Endothelial cell of umbilical vein (primary cell): ENCODE data around the gene GTF2B. TPM values are rescaled to one million over a fixed set of nuclear protein-coding genes. Genes with fewer than 3 reads are reported as not detected.
"Not testable (repeated sequence)": the region's sequence is repeated elsewhere in the genome, so short reads cannot be mapped to it uniquely, and the experiment has no call there.

Experiments used
- BruUV-seq: library from RNA; stranded (reverse); fragments of 400-500 nt; replicated peaks from 2 replicates; lab custom pipeline; 2021; lab: Mats Ljungman, UMichigan
- CTCF ChIA-PET: fragments of 300-600, 350-600 bp; sonication (Branson Sonifier 250); formaldehyde crosslinking; loops from one replicate; lab custom pipeline; 2021; ENCODE audit warnings: antibody characterized with exemption, inconsistent platforms; lab: Charles Lee
- POLR2A ChIA-PET: fragments of 300-600, 350-600 bp; sonication (Branson Sonifier 250); formaldehyde crosslinking; loops from one replicate; lab custom pipeline; 2021; ENCODE audit warnings: antibody characterized with exemption, inconsistent platforms; lab: Charles Lee
- DNase-seq: peaks from one replicate; pipeline ENCODE4 v3.0.0-alpha.2; 2011; ENCODE audit warnings: low read depth, low spot score
- FAIRE-seq: peaks from 2 replicates; lab custom pipeline; 2011; peaks lifted over from hg19 to GRCh38; lab: Jason Lieb, UNC
- H2AFZ ChIP-seq: 2 replicates; pipeline ENCODE4 v1.6.0; 2012; ENCODE audit warnings: low read depth, low read length, control low read depth, inconsistent platforms
- H3K27ac ChIP-seq: 2 replicates; pipeline ENCODE4 v1.5.1; 2011; ENCODE audit warnings: low read depth, mild to moderate bottlenecking, control low read depth, low read length, moderate library complexity; ENCODE audit not compliant: insufficient read depth
- H3K27me3 ChIP-seq, 2 experiments: 2 replicates each; pipeline versions ENCODE4 v1.6.0 to v1.6.1; 2011; ENCODE audit warnings: low read length in 2 of 2, mixed read lengths in 1 of 2; ENCODE audit not compliant: control insufficient read depth in 2 of 2, insufficient read depth in 2 of 2
- H3K36me3 ChIP-seq, 2 experiments: 2 replicates in 1 of 2; 3 replicates in 1 of 2; pipeline ENCODE4 v1.5.1; 2011; ENCODE audit warnings: low read length in 2 of 2, mild to moderate bottlenecking in 1 of 2, moderate library complexity in 1 of 2; ENCODE audit not compliant: control insufficient read depth in 2 of 2, insufficient read depth in 2 of 2; ENCODE audit errors: extremely low read depth in 1 of 2
- H3K4me1 ChIP-seq: 3 replicates; pipeline ENCODE4 v1.5.1; 2011; ENCODE audit warnings: mild to moderate bottlenecking, low read length; ENCODE audit not compliant: control insufficient read depth, insufficient read depth; ENCODE audit errors: extremely low read depth
- H3K4me2 ChIP-seq: 2 replicates; pipeline ENCODE4 v1.6.1; 2011; ENCODE audit warnings: low read length, control low read depth, mixed read lengths; ENCODE audit not compliant: insufficient read depth
- H3K4me3 ChIP-seq, 3 experiments: fragments of 200-600 bp in 1 of 3; sonication (generic), shearing (Covaris generic) in 1 of 3; replicated peaks in 1 of 3; 2 replicates each; pipeline ENCODE4 v1.5.1; 2011 to 2016; ENCODE audit warnings: control low read depth in 3 of 3, low read length in 3 of 3, mild to moderate bottlenecking in 2 of 3, inconsistent platforms in 1 of 3, low read depth in 1 of 3, moderate library complexity in 1 of 3; ENCODE audit not compliant: insufficient read depth in 1 of 3
- H3K79me2 ChIP-seq: 2 replicates; pipeline ENCODE4 v1.6.0; 2012; ENCODE audit warnings: low read length, inconsistent platforms; ENCODE audit not compliant: control insufficient read depth, insufficient read depth
- H3K9ac ChIP-seq: replicated peaks from 2 replicates; pipeline ENCODE3; 2011; ENCODE audit warnings: low read length, control low read depth; ENCODE audit not compliant: insufficient read depth; ENCODE audit errors: extremely low read depth
- H3K9me1 ChIP-seq: replicated peaks from 3 replicates; pipeline ENCODE4 v1.6.0; 2011; ENCODE audit warnings: mild to moderate bottlenecking, low read length; ENCODE audit not compliant: control insufficient read depth, insufficient read depth; ENCODE audit errors: extremely low read depth
- H3K9me3 ChIP-seq: replicated peaks from 2 replicates; pipeline ENCODE4 v1.5.1; 2012; ENCODE audit warnings: low read length, inconsistent platforms; ENCODE audit not compliant: control insufficient read depth, insufficient read depth
- H4K20me1 ChIP-seq: replicated peaks from 2 replicates; pipeline ENCODE3; 2011; ENCODE audit warnings: mild to moderate bottlenecking, low read length; ENCODE audit not compliant: control insufficient read depth, insufficient read depth; ENCODE audit errors: extremely low read depth
- GATA2 ChIP-seq: IDR thresholded peaks from 2 replicates; pipeline ENCODE4 v1.7.0; 2011; ENCODE audit warnings: low read depth, mild to moderate bottlenecking, moderate library complexity, mixed read lengths, low read length; ENCODE audit not compliant: insufficient read length, insufficient read depth
- dilution Hi-C: fragments of 300-500 bp; cut with MboI; formaldehyde crosslinking; loops from one replicate; pipeline ENCODE4 v1.15.0; 2019; ENCODE audit warnings: low sequenced_read_pairs; ENCODE audit not compliant: extremely low pct_ligation_motif_present
- intact Hi-C: fragments of 100-400 bp; cut with micrococcal nuclease; formaldehyde crosslinking; loops from one replicate; pipeline ENCODE4 v1.10.0; 2022
- polyA plus RNA-seq, 4 experiments: library from polyadenylated mRNA; depleted of rRNA in 3 of 4; stranded (reverse) in 3 of 4; unstranded in 1 of 4; fragments of >200 nt; gene quantifications; 2 replicates each; pipeline versions ENCODE4 v1.2.1 to v1.2.3, GENCODE V29; 2011 to 2012; ENCODE audit warnings: missing spikeins in 1 of 4
- total RNA-seq: library from RNA; stranded (reverse); gene quantifications from 2 replicates; pipeline ENCODE4 v1.2.3, GENCODE V29; 2021
- TF ChIP-seq, protein P1 (sequence below), 2 donors: IDR thresholded peaks; 1 replicate in 1 of 2; 2 replicates in 1 of 2; pipeline ENCODE4 v1.5.1; 2011; ENCODE audit warnings: low read length in 2 of 2, mild to moderate bottlenecking in 2 of 2, moderate library complexity in 2 of 2, control low read depth in 1 of 2, inconsistent platforms in 1 of 2, low read depth in 1 of 2; ENCODE audit not compliant: insufficient read depth in 1 of 2; ENCODE audit errors: extremely low read depth in 1 of 2

GTF2B gene
- total and polyA plus RNA-seq, 2 donors (not counting 3 experiments of a cell fraction or from before 2014, with no cell fraction given) = 19.8 to 20.0 TPM

DNA sequence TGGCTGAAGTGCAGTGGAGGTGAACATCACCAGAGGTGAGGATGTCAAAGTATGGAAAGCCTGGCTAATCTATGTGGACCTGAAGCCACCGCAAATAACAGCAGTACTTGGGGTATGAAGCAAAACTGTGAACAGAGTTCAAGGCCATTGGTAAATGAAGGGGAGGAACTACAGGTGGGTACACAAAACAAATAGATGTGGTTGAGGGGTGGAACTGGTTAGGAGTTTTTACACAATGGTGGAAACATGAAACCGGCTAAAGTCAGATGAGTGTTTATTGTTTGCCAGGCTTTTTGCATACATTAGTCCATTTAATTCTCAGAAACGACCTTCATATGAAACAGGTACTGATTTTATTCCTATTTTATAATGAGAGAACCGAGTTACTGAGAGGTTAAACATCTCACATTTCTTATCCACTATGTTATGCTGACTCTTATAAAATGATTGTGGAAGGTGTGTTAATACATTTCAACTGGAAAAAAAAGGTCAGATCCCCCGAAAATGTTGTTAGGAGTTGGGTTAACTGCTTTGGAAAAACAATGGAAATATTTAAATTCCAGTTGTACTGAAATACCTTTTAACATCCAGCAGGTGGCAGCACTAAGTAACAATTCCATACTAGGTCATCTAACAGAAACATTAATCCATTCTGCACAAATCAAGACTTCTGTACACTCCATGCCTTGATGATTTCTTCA, 44.3 kb upstream of the GTF2B start:
- peak; percentile 66 for FAIRE-seq
- dilution Hi-C loops = no loop called here
- no peak overlapping the region for H3K4me3 ChIP-seq
- no peak overlapping the region for H3K4me2 ChIP-seq
- H4K20me1 ChIP-seq = no peaks in the 10 kb centered on the region
- peak; percentile 44 for DNase-seq
- CTCF ChIA-PET = interaction anchor here (0.7 to 0.8 kb wide), 2 partner anchors 520 to 740 kb away, joined by 3 read pairs; no protein-coding TSS in a partner anchor
- no TSS peak for BruUV-seq
- peaks cover 3 to 12% of the 10 kb centered on the region in 2 experiments for H3K36me3 ChIP-seq
- H2AFZ ChIP-seq = no peak overlapping the region
- POLR2A ChIA-PET = no interaction called here
- no peak for TF ChIP-seq GATA2
- TF ChIP-seq, protein P1, sequence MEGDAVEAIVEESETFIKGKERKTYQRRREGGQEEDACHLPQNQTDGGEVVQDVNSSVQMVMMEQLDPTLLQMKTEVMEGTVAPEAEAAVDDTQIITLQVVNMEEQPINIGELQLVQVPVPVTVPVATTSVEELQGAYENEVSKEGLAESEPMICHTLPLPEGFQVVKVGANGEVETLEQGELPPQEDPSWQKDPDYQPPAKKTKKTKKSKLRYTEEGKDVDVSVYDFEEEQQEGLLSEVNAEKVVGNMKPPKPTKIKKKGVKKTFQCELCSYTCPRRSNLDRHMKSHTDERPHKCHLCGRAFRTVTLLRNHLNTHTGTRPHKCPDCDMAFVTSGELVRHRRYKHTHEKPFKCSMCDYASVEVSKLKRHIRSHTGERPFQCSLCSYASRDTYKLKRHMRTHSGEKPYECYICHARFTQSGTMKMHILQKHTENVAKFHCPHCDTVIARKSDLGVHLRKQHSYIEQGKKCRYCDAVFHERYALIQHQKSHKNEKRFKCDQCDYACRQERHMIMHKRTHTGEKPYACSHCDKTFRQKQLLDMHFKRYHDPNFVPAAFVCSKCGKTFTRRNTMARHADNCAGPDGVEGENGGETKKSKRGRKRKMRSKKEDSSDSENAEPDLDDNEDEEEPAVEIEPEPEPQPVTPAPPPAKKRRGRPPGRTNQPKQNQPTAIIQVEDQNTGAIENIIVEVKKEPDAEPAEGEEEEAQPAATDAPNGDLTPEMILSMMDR (IDR thresholded peaks at IDR 0.05; ENCODE audit: extremely low read depth in 1 of 2, insufficient read depth in 1 of 2, low read depth in 1 of 2, low read length in 2 of 2) = peak; percentile 38 to 40
- H3K9ac ChIP-seq = no peak overlapping the region
- no peaks in the 10 kb centered on the region for H3K4me1 ChIP-seq
- intact Hi-C loops = loop anchor here (1.0 to 5.0 kb wide), 3 partner anchors 198 to 519 kb away; no protein-coding TSS in a partner anchor
- no peaks in the 10 kb centered on the region for H3K79me2 ChIP-seq
- H3K27ac ChIP-seq = no peak overlapping the region
- H3K9me1 ChIP-seq = no peaks in the 10 kb centered on the region
- H3K9me3 ChIP-seq = no peaks in the 10 kb centered on the region
- H3K27me3 ChIP-seq = no peaks in the 10 kb centered on the region

DNA sequence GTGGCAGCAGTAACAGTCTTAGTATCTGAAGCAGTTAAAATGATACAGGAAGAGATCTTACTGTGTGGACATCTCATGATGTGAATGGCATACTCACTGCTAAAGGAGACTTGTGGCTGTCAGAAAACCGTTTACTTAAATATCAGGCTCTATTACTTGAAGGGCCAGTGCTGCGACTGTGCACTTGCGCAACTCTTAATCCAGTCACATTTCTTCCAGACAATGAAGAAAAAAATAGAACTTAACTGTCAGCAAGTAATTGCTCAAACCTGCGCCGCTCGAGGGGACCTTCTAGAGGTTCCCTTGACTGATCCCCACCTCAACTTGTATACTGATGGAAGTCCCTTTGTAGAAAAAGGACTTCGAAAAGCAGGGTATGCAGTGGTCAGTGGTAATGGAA, 38.8 kb upstream of the GTF2B start:
- H3K9me3 ChIP-seq, H3K79me2 ChIP-seq, H3K4me2 ChIP-seq, POLR2A ChIA-PET, H3K36me3 ChIP-seq, H4K20me1 ChIP-seq, BruUV-seq, dilution Hi-C loops, FAIRE-seq, H3K4me1 ChIP-seq, CTCF ChIA-PET, H3K9me1 ChIP-seq, DNase-seq, H3K27me3 ChIP-seq, H3K27ac ChIP-seq, H3K9ac ChIP-seq, intact Hi-C loops, H3K4me3 ChIP-seq, H2AFZ ChIP-seq: not testable (repeated sequence)
